Left lung (tissue), 10 donors: ENCODE data around the gene ZRSR2. TPM values are rescaled to one million over a fixed set of nuclear protein-coding genes. Genes with fewer than 3 reads are reported as not detected.

Experiments
- ATAC-seq: fragments of 200-7000 bp; cut with Tn5 transposase; one replicate; pipeline ENCODE4 v1.9.1; 2020; ENCODE audit warnings: moderate library complexity
- DNase-seq, 4 donors: peaks; one replicate each; pipeline ENCODE4 v3.0.0-alpha.2; 2013 to 2020
- H3K27ac ChIP-seq, 2 donors: fragments of 200-600 bp; sonication (generic) in 1 of 2; one replicate each; pipeline versions ENCODE4 v1.5.0 to v1.8.0; 2020 to 2021
- H3K27me3 ChIP-seq, 2 donors: fragments of 200-600 bp; sonication (generic) in 1 of 2; one replicate each; pipeline versions ENCODE4 v1.5.0 to v1.8.0; 2020 to 2021
- H3K36me3 ChIP-seq, 2 donors: fragments of 200-600 bp; sonication (generic) in 1 of 2; one replicate each; pipeline versions ENCODE4 v1.5.0 to v1.8.0; 2020 to 2021
- H3K4me1 ChIP-seq, 2 donors: fragments of 200-600 bp; one replicate each; pipeline ENCODE4 v1.8.0; 2021
- H3K4me3 ChIP-seq, 2 donors: fragments of 200-600 bp; sonication (generic) in 1 of 2; one replicate each; pipeline versions ENCODE4 v1.5.0 to v1.8.0; 2020 to 2021; ENCODE audit warnings: mild to moderate bottlenecking in 1 of 2
- H3K9me3 ChIP-seq, 2 donors: fragments of 200-600 bp; sonication (generic) in 1 of 2; one replicate each; pipeline versions ENCODE4 v1.5.0 to v1.8.0; 2020 to 2021
- intact Hi-C, 2 donors: fragments of 100-400 bp; cut with DNase I; formaldehyde crosslinking; loops; one replicate each; pipeline versions ENCODE4 v1.11.2 to v1.14.2; 2022
- polyA plus RNA-seq, 6 donors: library from polyadenylated mRNA; unstranded; fragments of 120-200 nt; gene quantifications; one replicate each; pipeline ENCODE4 v1.2.1, GENCODE V29; 2013; ENCODE audit not compliant: insufficient read length in 6 of 6
- total RNA-seq, 2 donors: library from RNA; stranded (reverse); fragmentation: NEBNext Ultra II Directional; extraction: Animal tissue kit (Norgen Biotek cat#: 25700); gene quantifications; one replicate each; pipeline ENCODE4 v1.2.1, GENCODE V29; 2021
- TF ChIP-seq, protein P1 (sequence below), 2 donors: fragments of 200-600 bp; sonication (generic) in 1 of 2; IDR thresholded peaks; one replicate each; pipeline versions ENCODE4 v1.5.0 to v1.8.0; 2021; ENCODE audit warnings: antibody characterized with exemption in 2 of 2
- donor health status: DM: no; HTN: yes; CAD: no.
- donor health status: DM: no; HTN: no; CAD: no.

Gene ZRSR2
- total and polyA plus RNA-seq, 8 donors: 10.9 to 25.8 (median 22.2) TPM

DNA sequence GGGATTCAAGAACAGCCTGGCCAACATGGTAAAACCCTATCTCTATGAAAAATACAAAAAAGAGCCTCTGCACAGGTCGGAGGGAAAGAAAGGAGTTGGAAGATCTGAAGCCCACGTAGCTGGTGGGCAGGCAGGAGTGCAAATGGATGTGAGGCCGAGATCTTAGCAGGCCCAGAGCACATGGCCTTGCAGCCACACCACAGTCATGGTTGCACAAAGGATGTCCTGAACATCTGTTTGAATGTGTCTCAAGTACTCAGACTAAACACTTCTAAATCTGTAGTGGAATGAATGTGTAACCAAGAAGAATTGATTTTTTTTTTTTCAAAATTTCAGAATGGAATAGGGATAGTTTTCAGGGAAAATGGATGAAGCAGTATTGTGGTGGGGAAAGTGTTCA lies 41.4 kb upstream of the ZRSR2 start:
- Histone ChIP-seq H3K4me3 (no peak overlapping the region), H3K36me3 (no peaks in the 10 kb centered on the region), H3K9me3 (no peaks in the 10 kb centered on the region), H3K27me3 (no peaks in the 10 kb centered on the region), H3K4me1 (peaks cover 8 to 17% of the 10 kb centered on the region in 2 donors), H3K27ac (peak overlapping the region; percentile 78 to 79)
- TF ChIP-seq, protein P1, sequence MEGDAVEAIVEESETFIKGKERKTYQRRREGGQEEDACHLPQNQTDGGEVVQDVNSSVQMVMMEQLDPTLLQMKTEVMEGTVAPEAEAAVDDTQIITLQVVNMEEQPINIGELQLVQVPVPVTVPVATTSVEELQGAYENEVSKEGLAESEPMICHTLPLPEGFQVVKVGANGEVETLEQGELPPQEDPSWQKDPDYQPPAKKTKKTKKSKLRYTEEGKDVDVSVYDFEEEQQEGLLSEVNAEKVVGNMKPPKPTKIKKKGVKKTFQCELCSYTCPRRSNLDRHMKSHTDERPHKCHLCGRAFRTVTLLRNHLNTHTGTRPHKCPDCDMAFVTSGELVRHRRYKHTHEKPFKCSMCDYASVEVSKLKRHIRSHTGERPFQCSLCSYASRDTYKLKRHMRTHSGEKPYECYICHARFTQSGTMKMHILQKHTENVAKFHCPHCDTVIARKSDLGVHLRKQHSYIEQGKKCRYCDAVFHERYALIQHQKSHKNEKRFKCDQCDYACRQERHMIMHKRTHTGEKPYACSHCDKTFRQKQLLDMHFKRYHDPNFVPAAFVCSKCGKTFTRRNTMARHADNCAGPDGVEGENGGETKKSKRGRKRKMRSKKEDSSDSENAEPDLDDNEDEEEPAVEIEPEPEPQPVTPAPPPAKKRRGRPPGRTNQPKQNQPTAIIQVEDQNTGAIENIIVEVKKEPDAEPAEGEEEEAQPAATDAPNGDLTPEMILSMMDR (IDR thresholded peaks at IDR 0.05): no peak
- ATAC-seq: no peak
- intact Hi-C loops: no loop called here
- DNase-seq: no peak

DNA sequence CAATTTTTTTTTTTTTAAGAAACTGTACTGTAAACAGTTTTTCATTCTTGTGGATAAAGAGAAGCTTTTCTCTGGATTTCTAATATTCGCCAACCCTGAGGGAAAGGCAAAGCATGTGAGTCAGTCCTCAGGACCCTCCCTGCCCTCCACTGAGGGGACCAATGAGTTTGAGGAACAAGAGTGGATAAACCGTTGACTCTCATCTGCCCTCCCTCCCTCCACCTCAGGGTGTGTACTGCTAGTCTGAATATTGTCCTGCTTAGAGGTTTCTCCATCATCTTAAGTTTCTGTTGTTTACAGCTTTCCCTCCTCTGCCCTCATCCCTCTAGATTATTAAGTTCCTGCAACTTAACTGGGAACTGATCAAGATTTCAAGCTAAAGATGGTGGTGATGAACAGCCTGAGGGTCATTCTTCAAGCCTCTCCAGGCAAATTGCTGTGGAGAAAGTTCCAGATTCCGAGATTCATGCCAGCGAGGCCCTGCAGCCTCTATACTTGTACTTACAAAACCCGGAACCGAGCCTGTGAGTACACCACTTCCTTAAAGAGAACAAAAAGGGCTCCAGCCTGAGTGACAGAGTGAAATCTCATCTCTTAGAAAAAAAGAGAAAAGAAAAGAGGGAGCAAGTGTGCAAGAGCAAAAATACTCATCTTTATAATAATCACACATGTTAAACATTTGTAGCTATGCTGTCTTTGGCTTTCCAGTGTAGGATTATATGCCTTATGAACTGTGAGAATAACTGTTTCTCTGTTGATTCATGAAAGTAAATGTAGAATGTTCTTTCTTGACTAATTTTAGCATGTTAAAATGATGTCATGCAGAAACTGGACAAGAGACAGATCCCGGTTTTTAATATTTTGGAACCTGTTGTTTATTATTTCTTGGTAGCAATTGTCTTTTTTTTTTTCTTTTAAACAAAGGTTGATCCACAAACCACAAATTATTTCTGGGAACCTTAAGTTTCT lies 40.4 kb upstream of the ZRSR2 start:
- Histone ChIP-seq H3K4me1 (peaks cover 8 to 17% of the 10 kb centered on the region in 2 donors), H3K4me3 (no peak overlapping the region), H3K36me3 (no peaks in the 10 kb centered on the region), H3K9me3 (no peaks in the 10 kb centered on the region), H3K27me3 (no peaks in the 10 kb centered on the region), H3K27ac (peak overlapping the region; percentile 78 to 79)
- ATAC-seq: peak; percentile 68
- DNase-seq: peak in 1 of 4 donors; percentile 46
- intact Hi-C loops: no loop called here
- TF ChIP-seq, protein P1 (IDR thresholded peaks at IDR 0.05): no peak

DNA sequence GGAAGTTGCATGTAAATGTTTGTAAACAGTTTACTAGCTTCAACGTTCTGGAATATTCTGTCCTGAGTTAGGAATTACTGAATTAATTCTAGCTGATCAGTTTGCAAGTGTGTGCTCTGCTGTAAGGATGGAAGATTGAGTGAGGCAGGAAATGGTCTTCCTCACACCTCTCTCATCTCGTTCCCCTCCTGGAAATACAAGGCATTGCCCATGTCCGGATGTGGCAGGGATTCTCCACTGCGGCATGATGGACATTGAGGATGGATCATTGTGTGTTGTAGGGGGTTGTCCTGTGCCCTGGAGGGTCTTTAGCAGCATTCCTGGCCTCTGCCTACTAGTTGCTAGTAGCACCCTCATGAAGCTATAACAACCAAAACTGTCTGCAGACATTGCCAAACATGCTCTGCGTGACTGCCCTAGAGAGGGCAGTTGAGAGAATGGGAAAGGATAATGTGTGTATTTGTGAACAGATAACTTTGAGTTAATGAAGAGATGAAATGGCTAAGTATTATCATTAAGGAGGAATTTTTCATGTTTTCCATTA lies 39.6 kb upstream of the ZRSR2 start:
- no peak overlapping the region for H3K4me3 ChIP-seq
- TF ChIP-seq, protein P1 (IDR thresholded peaks at IDR 0.05): no peak
- H3K27ac ChIP-seq: peak overlapping the region; percentile 78 to 79
- no peaks in the 10 kb centered on the region for H3K36me3 ChIP-seq
- DNase-seq (no peak), ATAC-seq (peak; percentile 37)
- H3K9me3 ChIP-seq: no peaks in the 10 kb centered on the region
- intact Hi-C loops: no loop called here
- peaks cover 8 to 17% of the 10 kb centered on the region in 2 donors for H3K4me1 ChIP-seq
- no peaks in the 10 kb centered on the region for H3K27me3 ChIP-seq

DNA sequence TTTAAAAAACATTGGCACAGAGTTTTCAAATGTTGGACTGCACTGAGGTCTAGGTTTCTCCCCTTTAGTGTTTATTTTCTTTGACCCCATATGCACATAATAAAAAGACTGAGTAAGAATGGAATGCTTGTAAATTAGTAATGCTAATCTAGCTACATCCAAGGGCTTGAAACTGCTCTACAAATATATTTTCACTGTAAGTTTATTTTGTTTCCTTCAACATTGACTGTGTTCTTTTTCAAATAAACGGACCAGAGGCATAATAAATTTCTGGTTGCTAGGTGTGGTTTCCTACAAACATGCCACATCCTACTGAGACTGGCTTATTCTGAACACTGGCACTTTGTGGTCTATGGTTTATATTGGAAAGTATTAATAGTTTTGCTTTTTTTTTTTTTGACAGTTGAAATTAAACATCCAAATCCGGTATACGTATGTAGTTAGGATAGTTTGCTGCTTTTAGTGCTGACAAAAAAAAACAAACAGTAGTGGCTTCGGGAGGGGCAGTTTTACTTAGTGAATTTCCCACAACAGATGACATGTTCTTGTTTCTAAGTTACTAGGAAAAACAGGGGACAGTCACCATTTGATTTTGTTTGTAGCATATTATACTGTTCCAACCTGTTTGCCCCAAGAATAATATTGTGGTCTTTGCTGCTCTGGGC lies 39.0 kb upstream of the ZRSR2 start:
- H3K4me1 ChIP-seq: peaks cover 8 to 17% of the 10 kb centered on the region in 2 donors
- H3K27ac ChIP-seq: peak overlapping the region; percentile 78 to 79
- H3K36me3 ChIP-seq: no peaks in the 10 kb centered on the region
- TF ChIP-seq, protein P1 (IDR thresholded peaks at IDR 0.05): no peak
- H3K9me3 ChIP-seq: no peaks in the 10 kb centered on the region
- no peak overlapping the region for H3K4me3 ChIP-seq
- no peaks in the 10 kb centered on the region for H3K27me3 ChIP-seq
- intact Hi-C loops: no loop called here
- DNase-seq (peak in 1 of 4 donors; percentile 17), ATAC-seq (peak; percentile 63)

DNA sequence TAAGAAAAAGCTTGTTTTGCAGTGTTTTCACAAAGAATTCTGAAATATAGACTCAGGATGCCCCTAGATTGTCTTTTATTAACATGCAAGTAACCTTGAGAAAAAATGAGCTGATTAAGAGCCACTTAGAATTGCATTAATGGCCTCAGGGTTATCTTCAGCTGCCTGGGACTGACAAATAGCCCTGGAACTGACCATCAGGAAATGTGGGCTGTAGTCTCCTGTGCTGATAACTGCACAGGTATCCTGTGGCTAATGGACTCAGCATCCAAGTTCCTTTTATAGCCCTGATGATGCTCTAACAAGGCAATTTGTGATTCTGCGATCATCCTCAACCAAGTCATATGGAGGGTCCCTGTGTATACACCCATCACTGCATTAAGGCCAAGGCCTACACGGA lies 35.2 kb upstream of the ZRSR2 start:
- TF ChIP-seq, protein P1 (IDR thresholded peaks at IDR 0.05): no peak
- peaks cover 7 to 8% of the 10 kb centered on the region in 2 donors for H3K4me1 ChIP-seq
- H3K27ac ChIP-seq: no peak overlapping the region
- no peaks in the 10 kb centered on the region for H3K36me3 ChIP-seq
- DNase-seq (no peak), ATAC-seq (no peak)
- H3K9me3 ChIP-seq: no peaks in the 10 kb centered on the region
- H3K27me3 ChIP-seq: no peaks in the 10 kb centered on the region
- H3K4me3 ChIP-seq: no peak overlapping the region
- intact Hi-C loops: no loop called here
